NT2/D1 (cell line): ENCODE results near the gene EIF4A3.

Experiments
- SUZ12 ChIP-seq: IDR thresholded peaks from 2 replicates; pipeline ENCODE4 v1.6.1; 2011; ENCODE audit not compliant: insufficient read length, insufficient read depth; ENCODE audit errors: extremely low read depth
- YY1 ChIP-seq: IDR thresholded peaks from 2 replicates; pipeline ENCODE4 v1.6.1; 2011; ENCODE audit not compliant: insufficient read length, insufficient read depth
- ZNF274 ChIP-seq: IDR thresholded peaks from 2 replicates; pipeline ENCODE4 v1.6.1; 2011; ENCODE audit warnings: mild to moderate bottlenecking, low read depth, low read length

- TF ChIP-seq YY1 (no peak), SUZ12 (no peak), ZNF274 (no peak)
These were observed 11.9 kb upstream of the EIF4A3 start for GRCh38 chr17:80158846-80159245.
